Adipocyte (in vitro differentiated cells): ENCODE data around the gene ZFYVE19.

Experiments
- DNase-seq: peaks from one replicate; pipeline ENCODE4 v3.0.0-alpha.2; 2015; ENCODE audit warnings: low read depth
- H3K27me3 ChIP-seq: replicated peaks from 2 replicates; pipeline ENCODE4 v1.7.0; 2013; ENCODE audit warnings: mild to moderate bottlenecking, low read length, moderate library complexity; ENCODE audit not compliant: control insufficient read depth, insufficient read depth
- H3K36me3 ChIP-seq: 2 replicates; pipeline ENCODE4 v1.7.0; 2013; ENCODE audit warnings: low read length, mild to moderate bottlenecking, moderate library complexity; ENCODE audit not compliant: control insufficient read depth, insufficient read depth, severe bottlenecking
- H3K4me1 ChIP-seq: 2 replicates; pipeline ENCODE4 v1.7.0; 2013; ENCODE audit warnings: mild to moderate bottlenecking, low read length, moderate library complexity; ENCODE audit not compliant: control insufficient read depth, insufficient read depth
- H3K4me3 ChIP-seq: 2 replicates; pipeline ENCODE4 v1.7.0; 2013; ENCODE audit warnings: mild to moderate bottlenecking, low read length, moderate library complexity
- H3K9ac ChIP-seq: 2 replicates; pipeline ENCODE4 v1.7.0; 2013; ENCODE audit warnings: mild to moderate bottlenecking, low read length, moderate library complexity
- H3K9me3 ChIP-seq: 2 replicates; pipeline ENCODE4 v1.7.0; 2013; ENCODE audit warnings: mild to moderate bottlenecking, low read length, moderate library complexity; ENCODE audit not compliant: control insufficient read depth

Gene ZFYVE19

GRCh38 chr15:40785164-40785563 is 21.7 kb upstream of the ZFYVE19 start:
- Histone ChIP-seq H3K9me3 (no peaks in the 10 kb centered on the region), H3K9ac (no peak overlapping the region), H3K27me3 (no peaks in the 10 kb centered on the region), H3K4me3 (no peak overlapping the region), H3K36me3 (peaks cover 2% of the 10 kb centered on the region), H3K4me1 (peaks cover 12% of the 10 kb centered on the region)
- DNase-seq = no peak

- Histone ChIP-seq H3K9me3 (no peaks in the 10 kb centered on the region), H3K27me3 (no peaks in the 10 kb centered on the region), H3K4me1 (peaks cover 17% of the 10 kb centered on the region), H3K36me3 (peaks cover 6% of the 10 kb centered on the region), H3K4me3 (no peak overlapping the region), H3K9ac (no peak overlapping the region)
- no peak for DNase-seq
Measured at GRCh38 chr15:40785814-40786213, 21.1 kb upstream of the ZFYVE19 start.

- DNase-seq = peak; percentile 54
- Histone ChIP-seq H3K36me3 (peaks cover 6% of the 10 kb centered on the region), H3K4me3 (no peak overlapping the region), H3K9ac (no peak overlapping the region), H3K9me3 (no peaks in the 10 kb centered on the region), H3K27me3 (no peaks in the 10 kb centered on the region), H3K4me1 (peaks cover 17% of the 10 kb centered on the region)
Measured at GRCh38 chr15:40787344-40787841, 19.5 kb upstream of the ZFYVE19 start.

GRCh38 chr15:40787991-40788390 is 18.9 kb upstream of the ZFYVE19 start:
- no peaks in the 10 kb centered on the region for H3K27me3 ChIP-seq
- H3K9ac ChIP-seq = no peak overlapping the region
- H3K9me3 ChIP-seq = no peaks in the 10 kb centered on the region
- peaks cover 6% of the 10 kb centered on the region for H3K36me3 ChIP-seq
- H3K4me3 ChIP-seq = no peak overlapping the region
- no peak for DNase-seq
- H3K4me1 ChIP-seq = peaks cover 17% of the 10 kb centered on the region

GRCh38 chr15:40789119-40789518 is 17.8 kb upstream of the ZFYVE19 start:
- DNase-seq = no peak
- H3K36me3 ChIP-seq = peaks cover 6% of the 10 kb centered on the region

GRCh38 chr15:40789999-40790398 is 16.9 kb upstream of the ZFYVE19 start:
- Histone ChIP-seq H3K27me3 (no peaks in the 10 kb centered on the region), H3K9me3 (no peaks in the 10 kb centered on the region), H3K9ac (no peak overlapping the region), H3K4me1 (peaks cover 28% of the 10 kb centered on the region), H3K4me3 (no peak overlapping the region), H3K36me3 (peaks cover 3% of the 10 kb centered on the region)
- DNase-seq = no peak

More at GRCh38 chr15:40789119-40789518, 17.8 kb upstream of the ZFYVE19 start:
- H3K27me3 ChIP-seq = no peaks in the 10 kb centered on the region
- no peak overlapping the region for H3K4me3 ChIP-seq
- peaks cover 28% of the 10 kb centered on the region for H3K4me1 ChIP-seq
- no peak overlapping the region for H3K9ac ChIP-seq
- no peaks in the 10 kb centered on the region for H3K9me3 ChIP-seq

GRCh38 chr15:40790718-40791117 is 16.2 kb upstream of the ZFYVE19 start:
- Histone ChIP-seq H3K27me3 (no peaks in the 10 kb centered on the region), H3K9me3 (no peaks in the 10 kb centered on the region), H3K4me3 (no peak overlapping the region), H3K4me1 (peaks cover 28% of the 10 kb centered on the region), H3K36me3 (peaks cover 3% of the 10 kb centered on the region), H3K9ac (no peak overlapping the region)
- DNase-seq = peak; percentile 33

GRCh38 chr15:40792394-40792793 is 14.5 kb upstream of the ZFYVE19 start:
- H3K4me1 ChIP-seq = peaks cover 23% of the 10 kb centered on the region
- H3K4me3 ChIP-seq = no peak overlapping the region
- no peak overlapping the region for H3K9ac ChIP-seq
- no peaks in the 10 kb centered on the region for H3K9me3 ChIP-seq
- no peaks in the 10 kb centered on the region for H3K27me3 ChIP-seq
- DNase-seq = no peak
- H3K36me3 ChIP-seq = peaks cover 3% of the 10 kb centered on the region

- DNase-seq = peak; percentile 87
- no peaks in the 10 kb centered on the region for H3K9me3 ChIP-seq
- H3K4me1 ChIP-seq = peaks cover 19% of the 10 kb centered on the region
- H3K27me3 ChIP-seq = no peaks in the 10 kb centered on the region
- H3K4me3 ChIP-seq = peak overlapping the region; percentile 44
- H3K36me3 ChIP-seq = peaks cover 3% of the 10 kb centered on the region
- no peak overlapping the region for H3K9ac ChIP-seq
Measured at GRCh38 chr15:40793216-40793989, 13.5 kb upstream of the ZFYVE19 start.

GRCh38 chr15:40796041-40796440 is 10.8 kb upstream of the ZFYVE19 start:
- Histone ChIP-seq H3K4me3 (no peak overlapping the region), H3K4me1 (peaks cover 11% of the 10 kb centered on the region)

GRCh38 chr15:40796512-40796911 is 10.4 kb upstream of the ZFYVE19 start:
- Histone ChIP-seq H3K4me3 (no peak overlapping the region), H3K27me3 (no peaks in the 10 kb centered on the region), H3K4me1 (peaks cover 11% of the 10 kb centered on the region), H3K9ac (no peak overlapping the region), H3K9me3 (no peaks in the 10 kb centered on the region), H3K36me3 (no peaks in the 10 kb centered on the region)
- no peak for DNase-seq

More at GRCh38 chr15:40796041-40796440, 10.8 kb upstream of the ZFYVE19 start:
- Histone ChIP-seq H3K27me3 (no peaks in the 10 kb centered on the region), H3K9me3 (no peaks in the 10 kb centered on the region), H3K36me3 (no peaks in the 10 kb centered on the region), H3K9ac (no peak overlapping the region)
- no peak for DNase-seq
